ENCODE data around the gene CFAP58. TPM values are rescaled to one million over a fixed set of nuclear protein-coding genes. Genes with fewer than 3 reads are reported as not detected.

The CFAP58 gene
- polyA plus RNA-seq, 3 donors = 0.27 to 0.54 (median 0.47) TPM

GRCh38 chr10:104321226-104321625, 32.4 kb upstream of the CFAP58 start:
- DNase-seq (ENCODE audit: low read depth in 3 of 3, low spot score in 2 of 3) = no peak

GRCh38 chr10:104321725-104322415, 31.8 kb upstream of the CFAP58 start:
- DNase-seq (ENCODE audit: low read depth in 3 of 3, low spot score in 2 of 3) = no peak

GRCh38 chr10:104322416-104322782, 31.2 kb upstream of the CFAP58 start:
- no peak for DNase-seq (ENCODE audit: low read depth in 3 of 3, low spot score in 2 of 3)

- no peak for DNase-seq (ENCODE audit: low read depth in 3 of 3, low spot score in 2 of 3)
Measured at GRCh38 chr10:104323085-104323484, 30.5 kb upstream of the CFAP58 start.

GRCh38 chr10:104323760-104324201, 29.9 kb upstream of the CFAP58 start:
- DNase-seq (ENCODE audit: low read depth in 3 of 3, low spot score in 2 of 3) = no peak

- no peak for DNase-seq (ENCODE audit: low read depth in 3 of 3, low spot score in 2 of 3)
Measured at GRCh38 chr10:104324221-104324686, 29.4 kb upstream of the CFAP58 start.

- no peak for DNase-seq (ENCODE audit: low read depth in 3 of 3, low spot score in 2 of 3)
Measured at GRCh38 chr10:104324931-104325330, 28.7 kb upstream of the CFAP58 start.

- no peak for DNase-seq (ENCODE audit: low read depth in 3 of 3, low spot score in 2 of 3)
Measured at GRCh38 chr10:104325436-104326435, 27.9 kb upstream of the CFAP58 start.

GRCh38 chr10:104326991-104327610, 26.5 kb upstream of the CFAP58 start:
- DNase-seq (ENCODE audit: low read depth in 3 of 3, low spot score in 2 of 3) = no peak

GRCh38 chr10:104327745-104328645, 25.6 kb upstream of the CFAP58 start:
- DNase-seq (ENCODE audit: low read depth in 3 of 3, low spot score in 2 of 3) = no peak

- no peak for DNase-seq (ENCODE audit: low read depth in 3 of 3, low spot score in 2 of 3)
Measured at GRCh38 chr10:104328646-104328895, 25.1 kb upstream of the CFAP58 start.

GRCh38 chr10:104328896-104329710, 24.5 kb upstream of the CFAP58 start:
- DNase-seq (ENCODE audit: low read depth in 3 of 3, low spot score in 2 of 3) = no peak

- no peak for DNase-seq (ENCODE audit: low read depth in 3 of 3, low spot score in 2 of 3)
Measured at GRCh38 chr10:104329735-104330134, 23.9 kb upstream of the CFAP58 start.

GRCh38 chr10:104330168-104331110, 23.2 kb upstream of the CFAP58 start:
- DNase-seq (ENCODE audit: low read depth in 3 of 3, low spot score in 2 of 3) = no peak

- DNase-seq (ENCODE audit: low read depth in 3 of 3, low spot score in 2 of 3) = no peak
Measured at GRCh38 chr10:104331208-104331838, 22.3 kb upstream of the CFAP58 start.

GRCh38 chr10:104332243-104333031, 21.2 kb upstream of the CFAP58 start:
- DNase-seq (ENCODE audit: low read depth in 3 of 3, low spot score in 2 of 3) = no peak

- no peak for DNase-seq (ENCODE audit: low read depth in 3 of 3, low spot score in 2 of 3)
Measured at GRCh38 chr10:104333032-104333727, 20.5 kb upstream of the CFAP58 start.

Measured in right renal cortex interstitium (tissue), 3 donors.